ENCODE results near the gene RPS15. TPM values are rescaled to one million over a fixed set of nuclear protein-coding genes. Genes with fewer than 3 reads are reported as not detected.

RPS15 gene
- polyA plus RNA-seq, 1 of the 3 experiments (the other 2 are of a cell fraction): 3,749 TPM

GRCh38 chr19:1467215-1467489 is 29.0 kb downstream of the RPS15 start:
- Histone ChIP-seq H3K36me3 (replicated peaks in 1 of 2; ENCODE audit: control insufficient read depth in 1 of 2, insufficient read depth in 2 of 2, low read length in 1 of 2) (peaks cover 0 to 22% of the 10 kb centered on the region in 2 experiments), H2AFZ (ENCODE audit: low read depth) (no peak overlapping the region), H3K4me1 (ENCODE audit: control insufficient read depth in 1 of 2, insufficient read depth in 2 of 2, low read depth in 1 of 2, low read length in 1 of 2) (no peaks in the 10 kb centered on the region), H3K4me2 (no peak overlapping the region), H3K27me3 (ENCODE audit: insufficient read depth) (no peaks in the 10 kb centered on the region), H4K20me1 (ENCODE audit: insufficient read depth) (peaks cover 4% of the 10 kb centered on the region; the same call in 1 of the 2 replicates), H3K9ac (no peak overlapping the region), H3K9me3 (no peaks in the 10 kb centered on the region), H3K27ac (ENCODE audit: low read depth in 2 of 2, low read length in 1 of 2) (no peak overlapping the region), H3K9me2 (no peaks in the 10 kb centered on the region), H3F3A (replicated peaks; ENCODE audit: insufficient read depth) (peaks cover 3% of the 10 kb centered on the region), H3K79me2 (ENCODE audit: insufficient read depth) (peaks cover 5% of the 10 kb centered on the region; the same call in 1 of the 2 replicates), H3K4me3 (ENCODE audit: low read depth in 2 of 2, low read length in 1 of 2) (no peak overlapping the region)
- CTCF ChIA-PET: interaction anchor here (2.7 kb wide), 1 partner anchor 22 kb away, joined by 11 read pairs; no protein-coding TSS in a partner anchor
- 87% methylated on average over 3 of the region's 36 CpGs for WGBS (ENCODE audit: low lambda C conversion rate)
- POLR2A ChIA-PET: interaction anchor here (0.9 to 1.4 kb wide), 2 partner anchors 23 to 31 kb away, joined by 3 to 5 read pairs; no protein-coding TSS in a partner anchor
- TF ChIP-seq PBX3 (IDR thresholded peaks at IDR 0.05) (no peak), USF2 (IDR thresholded peaks at IDR 0.05; ENCODE audit: borderline replicate concordance, low read depth, low read length) (no peak), NFIC (IDR thresholded peaks at IDR 0.05; ENCODE audit: borderline replicate concordance) (no peak), TAF1 (IDR thresholded peaks at IDR 0.05; ENCODE audit: borderline replicate concordance, low read depth, low read length) (no peak), ZBTB33 (IDR thresholded peaks at IDR 0.05; ENCODE audit: borderline replicate concordance, low read depth) (no peak), YY1 (IDR thresholded peaks at IDR 0.05; ENCODE audit: low read depth) (no peak), FOXJ3 (CRISPR knock-in tag; IDR thresholded peaks at IDR 0.05) (no peak)
- DNase-seq: no peak

- ChIA-PET CTCF (interaction anchor here (2.7 kb wide), 1 partner anchor 23 kb away, joined by 11 read pairs; no protein-coding TSS in a partner anchor), POLR2A (interaction anchor here (0.9 to 1.4 kb wide), 2 partner anchors 23 to 31 kb away, joined by 3 to 5 read pairs; no protein-coding TSS in a partner anchor)
- H2AFZ ChIP-seq (ENCODE audit: low read depth): no peak overlapping the region
- H4K20me1 ChIP-seq (ENCODE audit: insufficient read depth): peaks cover 6% of the 10 kb centered on the region; the same call in 1 of the 2 replicates
- H3K36me3 ChIP-seq (replicated peaks in 1 of 2; ENCODE audit: control insufficient read depth in 1 of 2, insufficient read depth in 2 of 2, low read length in 1 of 2): peaks cover 0 to 22% of the 10 kb centered on the region in 2 experiments
- H3K4me1 ChIP-seq (ENCODE audit: control insufficient read depth in 1 of 2, insufficient read depth in 2 of 2, low read depth in 1 of 2, low read length in 1 of 2): peaks cover 0 to 4% of the 10 kb centered on the region in 2 experiments; a peak in 1 of 4 replicates
- H3K79me2 ChIP-seq (ENCODE audit: insufficient read depth): peaks cover 8% of the 10 kb centered on the region; the same call in 1 of the 2 replicates
- peaks cover 3% of the 10 kb centered on the region for H3F3A ChIP-seq (replicated peaks; ENCODE audit: insufficient read depth)
- H3K9me3 ChIP-seq: no peaks in the 10 kb centered on the region
- H3K9me2 ChIP-seq: no peaks in the 10 kb centered on the region
- no peak overlapping the region for H3K27ac ChIP-seq (ENCODE audit: low read depth in 2 of 2, low read length in 1 of 2)
- H3K9ac ChIP-seq: no peak overlapping the region
- H3K4me2 ChIP-seq: no peak overlapping the region
- no peak overlapping the region for H3K4me3 ChIP-seq (ENCODE audit: low read depth in 2 of 2, low read length in 1 of 2)
- DNase-seq: no peak
- H3K27me3 ChIP-seq (ENCODE audit: insufficient read depth): no peaks in the 10 kb centered on the region
- WGBS (ENCODE audit: low lambda C conversion rate): 98% methylated on average over 32 of the region's 92 CpGs
- TF ChIP-seq YY1 (IDR thresholded peaks at IDR 0.05; ENCODE audit: low read depth) (no peak), GABPA (IDR thresholded peaks at IDR 0.05; ENCODE audit: low read depth) (no peak), SIN3A (IDR thresholded peaks at IDR 0.05; ENCODE audit: borderline replicate concordance, low read depth, low read length) (no peak), USF1 (IDR thresholded peaks at IDR 0.05; ENCODE audit: borderline replicate concordance, low read depth) (no peak), RAD21 (IDR thresholded peaks at IDR 0.05; ENCODE audit: low read length) (no peak), FOXJ3 (CRISPR knock-in tag; IDR thresholded peaks at IDR 0.05) (no peak), ZBTB33 (IDR thresholded peaks at IDR 0.05; ENCODE audit: borderline replicate concordance, low read depth) (no peak), TEAD4 (IDR thresholded peaks at IDR 0.05; ENCODE audit: borderline replicate concordance, insufficient read depth) (no peak), EZH2phosphoT487 (IDR thresholded peaks at IDR 0.05; ENCODE audit: borderline replicate concordance, low read depth) (no peak), FOXM1 (IDR thresholded peaks at IDR 0.05; ENCODE audit: low read depth) (no peak), MXI1 (IDR thresholded peaks at IDR 0.05; ENCODE audit: low read depth, low read length) (no peak), NRF1 (IDR thresholded peaks at IDR 0.05; ENCODE audit: low read depth, low read length) (no peak), ELF1 (IDR thresholded peaks at IDR 0.05) (no peak), NFIC (IDR thresholded peaks at IDR 0.05; ENCODE audit: borderline replicate concordance) (no peak)
These were observed 29.5 kb downstream of the RPS15 start for GRCh38 chr19:1467490-1468273.

Measured in SK-N-SH (cell line).